Right kidney (tissue), 1 donor: ENCODE data around the gene PKDREJ.

Source experiments
- DNase-seq: peaks from one replicate; pipeline ENCODE4 v3.0.0-alpha.2; 2016

PKDREJ gene

DNA sequence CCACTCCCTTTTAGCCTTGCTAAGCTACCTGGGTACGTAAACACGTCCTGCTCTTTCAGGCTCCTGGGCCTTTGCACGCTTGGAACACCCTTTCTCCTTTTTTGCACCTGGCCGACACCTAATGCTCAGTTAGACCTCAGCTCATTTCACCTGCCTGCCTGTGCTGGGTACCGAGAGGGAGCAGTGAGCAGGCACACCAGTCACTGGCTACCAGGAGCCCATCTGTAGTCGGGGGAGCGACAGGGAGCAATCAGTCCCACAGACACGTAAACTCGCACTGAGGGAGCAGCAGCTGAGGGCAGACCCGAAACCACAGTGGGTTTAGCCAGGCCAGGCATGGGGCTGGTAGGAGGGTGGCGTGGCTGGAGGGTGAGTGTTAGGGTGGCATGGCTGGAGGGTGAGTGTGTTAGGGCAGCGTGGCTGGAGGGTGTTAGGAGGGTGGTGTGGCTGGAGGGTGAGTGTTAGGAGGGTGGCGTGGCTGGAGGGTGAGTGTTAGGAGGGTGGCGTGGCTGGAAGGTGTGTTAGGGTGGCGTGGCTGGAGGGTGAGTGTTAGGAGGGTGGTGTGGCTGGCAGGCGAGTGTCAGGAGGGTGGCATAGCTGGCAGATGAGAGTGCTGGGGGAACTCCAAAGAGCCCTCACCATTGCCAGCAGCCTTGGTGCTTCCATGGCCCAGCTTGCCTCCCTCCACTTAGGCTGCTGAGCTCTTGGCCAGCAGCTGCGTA is 27.1 kb upstream of the PKDREJ start:
- no peak for DNase-seq

DNA sequence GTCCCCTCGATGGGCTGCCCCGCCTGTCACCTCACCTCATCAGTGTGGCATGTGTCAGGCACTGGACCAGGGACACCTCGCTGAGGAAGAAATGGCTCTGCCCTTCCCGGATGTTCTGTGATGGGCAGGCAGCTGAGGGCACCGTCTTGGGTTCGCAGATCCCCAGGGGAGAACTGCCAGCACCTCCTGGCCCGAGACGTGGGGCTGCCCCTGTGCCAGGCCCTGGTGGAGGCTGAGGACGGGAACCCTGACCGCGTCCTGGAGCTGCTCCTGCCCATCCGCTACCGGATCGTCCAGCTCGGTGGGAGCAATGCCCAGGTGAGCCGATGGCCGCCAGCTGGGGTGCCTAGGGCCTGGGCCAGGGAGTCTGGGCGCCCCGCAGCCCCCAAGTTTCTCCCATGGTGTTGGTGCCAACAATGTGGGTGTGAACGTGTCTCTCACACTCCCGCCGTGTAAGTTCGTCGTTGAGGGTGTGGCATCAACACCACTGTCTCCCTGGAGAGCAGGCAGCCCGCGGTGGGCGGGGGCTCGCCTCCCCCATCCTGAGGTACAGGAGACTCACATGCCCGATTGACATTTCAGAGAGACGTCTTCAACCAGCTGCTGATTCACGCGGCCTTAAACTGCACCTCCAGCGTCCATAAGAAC is 26.2 kb upstream of the PKDREJ start:
- DNase-seq, result no peak

DNA sequence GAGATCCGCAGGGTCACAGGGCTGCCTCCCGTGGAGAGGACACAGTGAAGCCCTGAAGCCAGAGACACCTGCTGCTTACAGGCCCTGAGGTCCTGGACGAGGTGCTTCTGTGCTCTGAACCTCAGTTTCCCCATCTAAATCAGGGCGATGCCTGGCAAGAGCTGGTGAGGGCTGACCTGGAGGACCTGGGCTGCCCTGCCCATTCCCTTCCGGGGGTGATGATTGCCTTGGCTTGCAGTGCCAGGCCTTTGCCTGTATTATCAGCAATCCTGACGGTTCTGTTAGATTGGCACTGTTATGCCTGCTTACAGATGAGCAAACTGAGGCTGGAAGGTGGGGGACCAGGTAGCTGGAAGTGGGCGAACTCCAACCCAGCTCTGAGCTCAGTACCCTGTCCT is 25.7 kb upstream of the PKDREJ start:
- no peak for DNase-seq

DNA sequence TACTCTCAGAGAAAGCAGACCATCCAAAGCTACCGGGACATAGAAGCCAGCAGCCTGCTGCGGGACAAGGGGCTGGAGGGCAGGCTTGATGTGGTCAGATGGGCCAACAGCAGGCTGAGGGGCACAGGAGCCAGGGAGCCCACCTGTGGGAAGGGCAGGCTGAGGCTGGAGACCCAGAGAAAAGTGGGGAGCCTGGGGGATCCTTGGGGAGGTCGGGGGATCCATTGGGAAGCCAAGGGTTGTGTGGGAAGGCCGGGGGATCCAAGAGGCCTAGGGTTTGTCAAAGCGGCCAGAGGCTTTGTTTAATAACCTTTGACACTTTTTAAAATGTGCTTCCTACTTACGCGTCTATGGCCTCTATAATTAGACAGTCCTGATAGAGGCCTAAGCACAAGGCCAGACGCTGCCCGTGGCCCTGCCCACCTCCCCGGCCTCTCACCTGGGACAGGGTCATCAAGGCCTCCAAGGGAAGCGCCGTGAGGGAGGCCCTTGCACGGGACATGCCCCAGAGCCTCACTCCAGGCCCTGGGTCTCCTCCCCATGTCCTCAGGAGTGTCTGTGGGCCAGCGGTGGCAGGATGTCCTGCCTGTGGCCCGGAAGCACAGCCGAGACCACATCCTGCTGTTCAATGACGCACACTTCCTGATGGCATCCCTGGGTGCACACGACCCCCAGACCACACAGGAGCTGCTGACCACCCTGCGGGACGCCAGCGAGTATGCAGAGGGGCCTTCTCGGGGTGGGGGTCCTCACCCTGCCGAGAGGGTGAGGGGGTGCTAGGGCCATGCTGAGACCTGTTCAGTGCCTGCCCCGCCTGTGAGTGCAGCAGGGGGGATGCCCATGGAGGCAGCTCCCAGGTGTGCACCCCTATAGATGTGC is 25.0 kb upstream of the PKDREJ start:
- no peak for DNase-seq

DNA sequence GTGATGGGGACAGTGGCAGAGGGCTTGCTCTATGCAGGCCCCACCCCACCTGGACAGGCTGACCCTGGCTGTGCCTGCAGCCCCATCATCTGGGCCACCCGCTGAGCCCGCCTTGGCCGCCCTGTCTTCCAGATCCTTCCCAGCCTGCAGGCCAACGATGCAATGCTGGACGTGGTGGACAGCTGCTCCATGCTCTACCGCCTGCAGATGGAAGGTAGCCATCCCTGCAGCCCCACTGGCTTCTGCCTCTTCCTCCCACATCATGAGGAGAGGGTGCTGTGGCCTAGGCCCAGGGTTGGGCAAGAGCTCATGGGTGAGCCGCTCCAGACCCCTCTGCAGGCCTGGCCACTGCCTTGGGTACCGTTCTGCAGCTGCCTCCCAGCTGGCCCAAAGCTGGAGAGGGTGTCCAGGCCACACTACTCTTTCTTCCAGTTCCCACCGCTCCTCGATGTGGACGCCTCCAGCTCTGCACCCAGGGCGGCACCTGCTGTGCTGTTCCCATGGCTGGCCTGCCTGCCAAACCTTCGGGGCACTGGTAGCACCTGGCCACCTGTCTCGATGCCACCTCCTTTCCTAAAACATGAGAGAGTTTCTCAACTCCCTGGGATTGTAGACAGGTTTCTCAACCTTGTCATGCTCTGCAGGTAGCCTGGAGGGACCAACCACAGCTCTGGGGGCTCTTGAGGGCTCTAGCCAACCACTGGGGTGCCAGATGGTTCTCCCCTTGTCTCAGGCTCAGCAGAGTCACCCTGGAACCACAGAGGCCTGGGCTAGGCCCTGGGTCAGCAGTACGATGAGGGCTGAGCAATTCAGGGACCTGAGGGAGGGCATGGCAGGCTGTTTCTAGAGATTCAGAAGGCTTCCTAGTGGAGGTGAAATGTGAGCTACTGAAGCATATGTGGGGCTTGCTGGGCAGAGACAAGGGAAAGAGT is 24.1 kb upstream of the PKDREJ start:
- no peak for DNase-seq

DNA sequence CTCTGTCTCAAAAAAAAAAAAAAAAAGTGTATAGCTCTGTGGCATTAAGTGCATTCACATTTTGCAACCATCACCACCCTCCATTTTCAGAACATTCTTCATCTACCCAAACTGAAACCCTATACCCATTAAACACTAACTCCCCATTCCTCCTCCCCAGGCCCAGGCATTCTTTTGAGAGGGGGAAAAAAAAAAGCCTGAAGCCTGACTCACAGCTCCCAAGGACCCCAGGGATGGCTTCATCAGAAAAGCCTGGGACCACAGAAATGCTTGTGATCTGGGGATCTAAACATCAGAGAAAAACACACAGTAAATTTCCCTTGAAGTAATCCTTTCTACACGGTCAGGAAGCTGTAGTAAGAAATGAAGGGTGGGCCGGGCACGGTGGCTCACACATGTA is 22.9 kb upstream of the PKDREJ start:
- no peak for DNase-seq

DNA sequence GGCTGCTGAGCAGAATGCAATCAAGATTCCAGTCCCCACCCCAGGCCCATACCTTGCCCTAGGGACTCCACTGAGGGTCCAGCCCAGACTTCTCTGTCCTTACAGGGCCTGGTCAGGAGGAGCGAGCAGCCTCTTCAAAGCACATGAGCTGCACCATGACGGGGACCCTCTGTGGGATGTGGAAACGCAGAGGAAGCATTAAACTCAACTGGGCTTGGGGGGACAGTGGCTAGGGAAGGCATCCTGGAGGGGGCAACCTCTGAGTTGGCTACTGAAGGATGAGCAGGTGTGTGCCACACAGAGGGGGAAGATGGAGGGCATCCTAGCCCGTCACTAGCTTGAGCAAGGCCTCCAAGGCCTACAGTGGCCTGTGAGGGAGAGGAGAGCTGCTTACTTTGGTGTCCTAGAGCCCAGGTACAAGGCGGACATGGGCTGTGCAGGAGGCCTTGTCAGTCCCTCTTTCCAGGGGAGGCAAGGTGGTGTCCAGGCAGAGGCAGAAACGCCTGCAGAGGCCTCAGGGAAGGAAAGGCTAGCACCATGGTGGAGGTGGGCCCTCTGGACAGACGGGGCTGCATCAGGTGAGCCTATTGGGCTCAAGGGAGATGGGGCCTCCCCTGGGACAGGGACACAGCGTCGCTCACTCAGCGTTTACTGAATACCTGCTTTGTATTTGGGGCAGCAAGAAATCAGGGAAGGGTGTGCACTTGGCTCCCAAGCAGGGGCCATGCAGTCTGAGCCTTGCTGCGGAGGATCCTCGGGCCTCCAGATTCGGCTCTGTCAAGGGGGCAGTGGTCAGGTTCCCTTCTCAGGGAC is 18.9 kb upstream of the PKDREJ start:
- DNase-seq, result no peak

DNA sequence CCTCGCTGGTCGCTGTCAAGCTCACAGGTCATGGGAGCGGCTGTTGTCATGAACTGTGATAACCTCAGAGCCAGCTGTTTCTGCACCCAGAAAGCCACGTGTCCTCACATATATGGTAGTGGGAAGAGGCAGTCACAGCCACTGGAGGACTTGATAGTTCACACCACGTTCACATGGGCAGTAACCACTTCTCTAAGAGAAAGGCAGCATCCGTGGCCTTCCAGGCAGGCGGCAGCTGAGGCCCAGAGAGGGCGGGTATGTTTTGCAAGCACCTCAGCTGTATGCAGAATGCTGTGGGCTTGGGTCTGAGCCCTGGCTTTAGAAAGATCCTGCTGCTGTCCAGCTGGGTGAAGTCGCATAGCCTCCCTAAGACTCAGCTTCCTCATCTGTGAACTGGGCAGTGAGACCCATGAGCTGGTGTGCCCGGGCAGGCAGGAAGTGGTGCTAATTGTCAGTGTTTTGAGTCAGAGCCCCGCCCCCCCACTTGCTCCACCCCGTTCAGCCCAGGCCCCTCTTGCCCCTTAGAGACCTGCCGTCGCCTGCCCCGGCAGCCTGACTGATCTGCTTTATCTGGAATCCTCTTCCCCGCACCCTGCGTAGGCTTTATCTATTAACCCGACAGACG is 18.0 kb upstream of the PKDREJ start:
- DNase-seq, result no peak

DNA sequence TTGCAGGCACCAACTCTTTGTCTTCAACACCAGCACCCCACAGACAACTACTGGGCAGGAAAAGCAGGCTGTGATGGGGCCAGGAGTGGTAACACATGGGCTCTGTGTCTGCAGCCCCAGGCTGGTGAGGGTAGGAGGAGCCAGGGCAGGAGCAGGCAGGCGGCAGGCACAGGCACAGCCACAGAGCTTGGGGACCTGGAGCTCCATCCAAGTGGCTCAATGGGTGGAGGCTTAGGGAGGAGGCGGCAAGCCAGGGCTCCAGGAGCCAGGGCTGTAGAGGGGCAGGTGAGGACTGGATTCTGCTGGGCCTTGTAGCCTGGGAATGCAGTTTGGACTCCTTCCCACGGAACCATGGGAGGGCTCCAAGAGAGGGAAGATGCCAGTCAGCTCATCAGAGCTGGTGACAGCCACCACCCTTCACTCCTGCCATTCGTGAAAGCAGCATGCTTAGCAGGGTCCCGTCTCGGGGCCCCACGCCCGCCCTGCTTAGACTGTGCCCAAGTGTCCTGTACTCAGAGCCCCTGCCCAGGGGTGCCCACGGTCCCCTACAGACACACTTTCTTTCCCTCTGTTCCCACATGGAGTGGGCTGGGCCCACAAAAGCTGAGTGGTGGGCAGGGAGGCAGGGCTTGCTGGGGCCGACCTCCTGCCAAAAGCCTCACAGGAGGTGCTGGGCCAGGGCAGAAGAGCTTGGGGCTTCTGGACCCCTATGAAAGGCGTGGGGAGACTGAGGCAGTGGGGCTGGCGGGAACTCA is 17.1 kb upstream of the PKDREJ start:
- DNase-seq, result no peak

DNA sequence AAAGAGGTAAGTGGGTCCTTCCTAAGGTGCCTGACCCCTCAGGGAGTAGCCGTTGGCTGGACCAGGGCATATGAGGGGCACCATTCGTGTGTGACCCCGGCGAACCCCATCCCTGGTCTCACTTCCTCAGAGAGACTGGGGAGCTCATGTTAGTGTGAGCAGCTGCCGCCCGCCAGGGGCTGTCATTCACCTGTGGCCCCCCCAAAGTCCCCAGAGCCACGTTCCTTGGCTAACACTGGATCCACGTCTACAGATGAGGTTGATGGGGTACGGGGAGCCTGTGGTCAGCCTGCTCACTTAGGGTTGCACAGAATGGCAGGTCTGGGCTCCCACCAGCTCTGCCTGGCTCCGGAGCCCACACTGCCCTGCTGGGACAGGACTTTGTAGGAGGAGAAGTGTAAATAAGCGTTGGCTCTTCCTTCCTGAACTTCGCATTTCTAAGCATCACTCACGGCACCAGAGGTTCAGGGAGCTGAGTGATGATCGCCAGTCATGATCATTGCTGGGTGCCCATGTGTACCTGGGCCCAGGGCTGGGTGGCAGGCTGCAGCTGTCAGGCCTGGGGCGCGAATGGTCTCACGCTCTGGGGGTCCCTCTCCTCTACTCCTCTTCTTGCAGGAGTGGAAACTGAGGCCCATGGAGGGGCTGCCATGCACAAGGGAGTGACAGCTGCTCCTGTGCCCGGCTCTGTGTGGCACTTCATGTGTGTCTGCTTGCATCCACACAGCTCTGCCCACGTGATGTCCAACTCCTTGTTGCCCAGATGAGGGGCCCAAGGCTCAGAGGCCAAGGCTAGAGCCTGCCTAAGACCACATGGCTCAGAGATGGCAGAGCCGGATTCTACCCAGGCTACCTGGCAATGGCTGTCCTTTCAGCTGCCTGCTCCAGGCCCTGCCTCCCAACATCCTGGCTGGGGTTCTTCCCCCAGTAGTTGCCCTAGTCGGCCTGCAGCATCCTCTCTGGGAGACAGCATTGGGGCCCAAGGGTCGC is 15.8 kb upstream of the PKDREJ start:
- no peak for DNase-seq

DNA sequence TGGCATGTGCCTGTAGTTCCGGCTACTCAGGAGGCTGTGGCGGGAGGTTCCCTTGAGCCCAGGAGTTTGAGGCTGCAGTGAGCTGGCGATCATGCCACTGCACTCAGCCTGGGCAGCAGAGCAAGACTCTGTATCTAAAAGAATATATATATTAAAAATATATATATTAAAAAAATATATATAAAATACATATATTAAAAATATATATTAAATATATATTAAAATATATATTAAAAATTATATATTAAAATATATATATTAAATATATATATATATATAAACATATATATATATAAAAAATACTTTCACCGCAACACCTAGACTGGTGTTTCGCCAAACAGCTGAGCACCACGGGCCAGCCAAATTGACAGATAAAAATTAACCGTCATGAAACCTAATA is 13.4 kb upstream of the PKDREJ start:
- no peak for DNase-seq

DNA sequence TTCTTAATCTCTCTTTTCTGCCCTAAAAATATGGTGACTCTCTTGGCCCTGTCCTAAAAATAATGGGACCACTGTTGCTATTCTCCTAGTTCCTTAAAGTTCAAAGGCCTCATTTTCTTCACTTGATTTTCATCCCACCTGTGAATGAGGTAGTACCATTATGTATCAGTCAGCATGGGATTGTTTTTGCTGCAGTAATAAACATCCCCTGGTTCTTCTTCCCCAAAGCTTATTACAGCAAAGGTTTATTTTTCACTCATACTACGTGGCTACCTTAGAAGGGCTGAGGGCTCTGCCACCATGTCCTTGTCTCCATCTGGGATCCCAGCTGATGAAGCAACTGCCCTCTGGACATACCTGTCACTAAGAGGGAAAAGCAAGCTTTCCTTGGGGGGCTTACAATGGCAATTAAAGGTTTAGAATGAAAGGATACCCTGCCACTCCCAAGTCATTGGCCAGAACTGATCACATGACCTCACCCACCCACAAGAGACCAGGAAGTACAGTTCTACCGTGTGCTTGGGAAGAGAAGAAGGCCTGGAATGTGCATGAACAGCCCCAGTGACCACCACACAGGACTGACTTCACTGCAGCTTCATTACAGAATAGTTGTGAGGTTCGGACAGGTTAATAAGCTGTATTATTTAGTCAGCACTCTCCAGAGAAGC is 12.4 kb upstream of the PKDREJ start:
- no peak for DNase-seq

DNA sequence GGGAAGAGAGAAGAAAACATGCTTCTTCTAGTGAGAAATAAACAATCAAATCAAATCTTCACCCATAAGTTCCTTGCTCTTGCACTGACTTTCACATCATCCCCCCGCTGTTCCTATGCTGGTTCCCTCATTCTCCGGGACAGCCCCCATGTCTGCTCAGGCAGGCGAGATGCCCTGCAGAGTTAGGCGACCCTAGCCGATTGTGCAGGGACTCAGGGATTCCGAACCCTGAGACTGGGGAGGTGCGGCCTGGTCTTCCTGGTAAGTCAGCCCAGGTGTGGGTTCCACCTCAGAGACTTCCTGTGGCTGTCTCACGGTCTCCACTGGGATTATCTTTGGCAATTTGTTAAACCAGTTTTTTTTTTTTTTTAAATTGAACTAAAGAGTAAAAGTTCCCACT is 11.2 kb upstream of the PKDREJ start:
- no peak for DNase-seq

DNA sequence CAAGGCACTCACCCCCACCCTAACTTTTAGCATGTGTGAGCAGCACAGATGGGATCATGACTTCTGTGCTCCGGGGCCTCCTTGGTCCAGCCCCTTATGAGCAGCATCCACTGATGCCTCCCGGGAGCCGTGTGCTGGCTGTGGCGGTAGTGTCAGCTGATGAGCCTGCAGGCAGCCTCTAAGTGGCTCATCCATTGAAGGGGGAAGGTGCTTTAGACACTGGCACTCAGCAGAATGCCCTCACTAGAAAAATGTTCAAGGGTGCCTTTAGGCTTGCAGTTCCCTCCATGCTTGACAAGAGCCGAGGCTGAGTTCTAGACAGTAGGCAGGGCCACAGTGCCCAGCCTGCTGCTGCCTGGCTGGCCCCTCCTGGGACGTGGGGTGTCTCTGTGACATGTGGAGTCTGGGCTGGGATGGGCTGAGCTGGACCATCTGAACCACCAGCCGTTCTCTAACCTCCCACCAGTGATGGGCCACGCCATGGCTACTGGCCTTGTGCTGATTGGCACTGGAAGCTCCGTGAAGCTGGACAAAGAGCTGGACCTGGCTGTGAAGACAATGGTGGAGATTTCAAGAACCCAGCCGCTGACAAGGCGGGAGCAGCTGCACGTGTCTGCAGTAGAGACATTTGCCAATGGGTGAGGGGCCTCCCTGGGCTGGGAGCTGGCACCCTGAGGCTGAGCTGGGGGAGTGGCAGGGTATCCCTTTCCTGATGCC is 10.4 kb upstream of the PKDREJ start:
- no peak for DNase-seq

DNA sequence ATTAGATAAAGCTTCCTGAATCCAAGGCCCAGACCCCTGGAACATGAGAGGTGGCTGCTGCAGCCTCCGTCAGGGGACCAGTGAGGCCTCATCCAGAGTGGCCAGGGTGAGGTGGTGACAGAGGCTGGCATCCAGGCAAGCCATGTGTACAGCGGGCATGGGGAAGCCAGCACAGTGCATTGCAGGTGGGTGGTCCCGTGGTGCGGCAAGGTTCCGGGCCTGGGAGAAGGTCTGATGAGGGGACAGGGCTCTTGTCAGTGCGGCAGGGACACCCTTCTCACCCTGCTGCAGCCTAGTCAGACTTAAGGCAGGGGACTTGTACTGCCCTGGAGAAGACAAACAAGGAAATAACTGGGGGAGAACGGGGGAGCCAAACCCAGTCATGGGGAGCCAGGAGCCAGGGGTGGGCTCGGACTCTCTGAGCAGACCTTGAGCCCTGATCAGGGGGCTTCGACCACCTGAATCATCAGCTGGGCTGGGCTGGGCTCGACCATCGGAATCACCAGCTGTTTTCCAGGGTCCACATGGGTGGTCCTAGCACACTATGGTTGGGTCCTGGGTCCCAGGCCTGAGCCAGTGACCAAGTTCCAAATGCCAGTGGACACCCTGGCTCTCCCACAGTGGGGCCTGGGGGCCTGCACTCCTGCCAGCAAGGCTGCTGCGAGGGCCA is 9.8 kb upstream of the PKDREJ start:
- no peak for DNase-seq

DNA sequence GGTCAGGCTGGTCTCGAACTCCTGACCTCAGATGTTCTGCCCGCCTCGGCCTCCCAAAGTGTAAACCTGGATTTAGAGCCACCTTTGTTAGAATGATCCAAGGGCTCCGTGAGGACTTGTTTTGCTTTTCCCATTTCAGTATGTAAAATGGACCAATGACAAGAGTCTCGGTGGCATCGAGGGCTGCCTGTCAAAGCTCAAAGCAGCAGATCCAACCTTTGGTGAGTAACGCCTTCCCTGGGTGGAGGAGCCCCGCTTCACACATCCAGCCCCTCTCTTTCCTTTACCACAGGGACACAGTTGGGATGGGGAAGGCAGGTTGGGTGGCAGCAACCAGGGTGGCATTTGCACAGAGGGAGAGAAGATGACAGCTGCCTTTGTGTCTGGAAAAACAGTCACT is 9.1 kb upstream of the PKDREJ start:
- DNase-seq, result no peak

DNA sequence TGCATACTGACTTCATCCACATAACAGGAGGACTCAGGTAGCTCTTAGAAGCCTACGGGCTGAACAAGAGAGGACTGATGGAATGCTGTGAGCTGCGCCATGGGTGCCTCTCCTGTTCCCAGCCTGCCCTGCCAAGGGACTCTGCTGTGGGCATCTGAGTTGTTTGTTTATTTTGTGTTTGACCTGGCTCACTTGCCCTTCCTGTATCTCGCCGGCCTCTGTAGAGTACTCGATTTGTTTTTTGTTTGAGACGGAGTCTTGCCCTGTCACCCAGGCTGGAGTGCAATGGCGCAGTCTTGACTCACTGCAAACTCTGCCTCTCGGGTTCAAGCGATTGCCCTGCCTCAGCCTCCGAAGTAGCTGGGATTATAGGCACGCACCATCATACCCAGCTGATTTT is 6.4 kb upstream of the PKDREJ start:
- DNase-seq, result no peak
